Measurements from ENCODE around the gene ACOT12. TPM values are rescaled to one million over a fixed set of nuclear protein-coding genes. Genes with fewer than 3 reads are reported as not detected.

Gene ACOT12
- total and polyA plus RNA-seq, 7 donors: not detected

DNA sequence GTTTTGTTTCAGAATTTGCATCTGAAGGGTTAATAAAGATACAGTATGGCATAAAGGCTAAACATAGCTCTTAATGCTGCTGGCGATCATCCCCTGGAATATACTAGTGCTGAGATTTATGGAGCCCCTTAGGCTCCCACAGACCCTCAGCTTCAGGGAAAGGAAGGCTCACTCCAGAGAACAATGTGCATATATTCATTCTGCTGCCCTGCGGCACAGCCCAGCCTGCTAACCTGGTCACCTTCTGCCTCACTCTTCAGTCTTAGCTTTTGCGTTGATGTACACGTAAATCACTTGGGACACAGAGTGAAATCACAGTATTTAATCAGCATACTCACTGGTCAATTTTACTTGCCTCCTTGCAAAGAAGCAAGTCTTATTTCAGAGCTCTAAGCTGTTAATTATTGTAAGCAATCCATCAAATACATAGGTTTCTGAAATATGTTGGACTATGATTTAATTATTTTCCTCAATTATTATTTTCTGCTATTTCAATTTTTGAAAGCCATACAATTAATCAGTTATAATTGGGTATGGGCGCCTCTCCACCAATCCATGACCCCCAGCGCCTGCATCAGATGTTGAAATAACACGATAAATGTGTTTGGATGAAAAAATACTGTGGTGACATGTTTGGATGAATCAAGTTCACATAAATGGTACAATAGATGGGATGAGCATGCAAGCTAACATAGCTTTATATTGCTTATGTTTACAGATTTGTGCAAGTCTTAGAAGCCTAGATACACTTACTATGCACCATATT lies 11.4 kb upstream of the ACOT12 start:
- 76 to 82% (median 77%) methylated on average over 7 of the region's 7 CpGs for WGBS, 3 donors
- Histone ChIP-seq H3K36me3 (ENCODE audit: insufficient read depth in 1 of 2, low read depth in 1 of 2) (no peaks in the 10 kb centered on the region), H3K27me3 (ENCODE audit: insufficient read depth in 3 of 3, low read length in 2 of 3) (no peaks in the 10 kb centered on the region), H3K9me3 (no peaks in the 10 kb centered on the region), H3K4me1 (no peaks in the 10 kb centered on the region), H3K27ac (no peak overlapping the region), H3K4me3 (no peak overlapping the region)
- ATAC-seq (no peak), DNase-seq (no peak)
- TF ChIP-seq, protein P1, sequence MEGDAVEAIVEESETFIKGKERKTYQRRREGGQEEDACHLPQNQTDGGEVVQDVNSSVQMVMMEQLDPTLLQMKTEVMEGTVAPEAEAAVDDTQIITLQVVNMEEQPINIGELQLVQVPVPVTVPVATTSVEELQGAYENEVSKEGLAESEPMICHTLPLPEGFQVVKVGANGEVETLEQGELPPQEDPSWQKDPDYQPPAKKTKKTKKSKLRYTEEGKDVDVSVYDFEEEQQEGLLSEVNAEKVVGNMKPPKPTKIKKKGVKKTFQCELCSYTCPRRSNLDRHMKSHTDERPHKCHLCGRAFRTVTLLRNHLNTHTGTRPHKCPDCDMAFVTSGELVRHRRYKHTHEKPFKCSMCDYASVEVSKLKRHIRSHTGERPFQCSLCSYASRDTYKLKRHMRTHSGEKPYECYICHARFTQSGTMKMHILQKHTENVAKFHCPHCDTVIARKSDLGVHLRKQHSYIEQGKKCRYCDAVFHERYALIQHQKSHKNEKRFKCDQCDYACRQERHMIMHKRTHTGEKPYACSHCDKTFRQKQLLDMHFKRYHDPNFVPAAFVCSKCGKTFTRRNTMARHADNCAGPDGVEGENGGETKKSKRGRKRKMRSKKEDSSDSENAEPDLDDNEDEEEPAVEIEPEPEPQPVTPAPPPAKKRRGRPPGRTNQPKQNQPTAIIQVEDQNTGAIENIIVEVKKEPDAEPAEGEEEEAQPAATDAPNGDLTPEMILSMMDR (IDR thresholded peaks at IDR 0.05): no peak
- intact Hi-C loops (cut with DNase I): no loop called here

DNA sequence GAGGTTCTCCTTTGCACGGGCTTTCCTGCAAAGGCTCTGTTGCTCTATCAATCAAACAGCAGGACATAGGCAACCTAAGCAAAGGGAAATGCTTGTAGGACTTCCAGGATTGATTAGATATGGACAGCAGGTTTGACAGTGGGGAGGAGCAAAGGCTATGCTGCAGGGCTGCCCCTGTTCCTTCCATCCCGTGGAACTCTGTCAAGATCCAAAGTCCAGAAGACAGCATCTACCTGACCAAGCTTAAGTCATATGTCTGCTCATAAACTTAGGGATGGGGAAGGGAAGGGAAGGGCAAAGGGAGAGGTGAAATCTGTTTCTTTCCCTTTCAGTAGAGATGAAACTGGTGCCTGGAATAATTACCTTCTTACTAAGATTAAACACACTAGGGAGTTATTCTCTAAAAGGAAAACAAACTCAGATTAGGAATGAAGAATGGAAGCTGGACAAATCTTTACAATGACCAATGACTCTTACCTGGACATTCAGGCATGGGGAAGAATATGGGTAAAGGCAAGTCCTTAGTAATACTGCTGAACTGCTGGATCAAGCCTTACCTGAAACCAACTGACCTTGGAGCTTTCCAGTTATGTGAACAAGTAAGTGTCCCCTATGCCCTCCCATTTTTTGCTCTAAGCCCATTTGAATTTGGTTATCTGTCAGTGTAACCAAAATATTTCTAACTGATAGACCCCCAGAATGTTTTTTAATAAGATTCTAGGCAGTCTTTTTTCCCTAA lies 8.4 kb upstream of the ACOT12 start:
- Histone ChIP-seq H3K9me3 (no peaks in the 10 kb centered on the region), H3K27ac (no peak overlapping the region), H3K4me3 (no peak overlapping the region), H3K27me3 (ENCODE audit: insufficient read depth in 3 of 3, low read length in 2 of 3) (peaks cover 0 to 6% (median 0%) of the 10 kb centered on the region in 3 donors), H3K36me3 (ENCODE audit: insufficient read depth in 1 of 2, low read depth in 1 of 2) (no peaks in the 10 kb centered on the region), H3K4me1 (no peaks in the 10 kb centered on the region)
- TF ChIP-seq, protein P1 (IDR thresholded peaks at IDR 0.05): no peak
- intact Hi-C loops (cut with DNase I): no loop called here
- ATAC-seq (no peak), DNase-seq (no peak)
- 29 to 49% (median 34%) methylated on average over 2 of the region's 2 CpGs for WGBS, 3 donors

DNA sequence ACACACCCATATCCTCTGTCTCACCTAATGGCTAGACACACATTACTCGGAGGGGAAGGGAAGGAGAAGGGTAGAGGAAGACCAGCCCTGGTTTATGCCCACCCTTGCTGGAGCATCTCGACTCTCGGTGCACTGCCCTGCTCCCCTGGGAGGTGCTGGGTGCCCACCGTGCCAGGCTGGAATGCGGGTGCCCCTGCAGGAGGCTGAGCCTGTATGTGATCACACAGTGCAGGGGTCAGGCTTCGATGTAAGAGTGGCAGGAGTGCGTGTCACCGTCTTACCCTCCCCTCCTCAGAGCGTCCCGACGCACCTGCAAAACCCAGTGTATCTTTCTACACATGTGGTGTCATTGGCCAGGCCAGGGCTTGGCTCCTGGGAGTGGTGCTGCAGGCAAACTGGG lies 7.3 kb upstream of the ACOT12 start:
- no peaks in the 10 kb centered on the region for H3K36me3 ChIP-seq (ENCODE audit: insufficient read depth in 1 of 2, low read depth in 1 of 2)
- no peak for DNase-seq
- ATAC-seq: peak in 2 of 4 donors; percentile 30 to 35
- H3K27me3 ChIP-seq (ENCODE audit: insufficient read depth in 3 of 3, low read length in 2 of 3): peaks cover 0 to 6% (median 0%) of the 10 kb centered on the region in 3 donors
- no peak overlapping the region for H3K4me3 ChIP-seq
- TF ChIP-seq, protein P1 (IDR thresholded peaks at IDR 0.05): no peak
- WGBS, 3 donors: 75 to 80% (median 78%) methylated on average over 11 of the region's 11 CpGs
- no peak overlapping the region for H3K27ac ChIP-seq
- intact Hi-C loops (cut with DNase I): no loop called here
- no peaks in the 10 kb centered on the region for H3K4me1 ChIP-seq
- H3K9me3 ChIP-seq: no peaks in the 10 kb centered on the region

DNA sequence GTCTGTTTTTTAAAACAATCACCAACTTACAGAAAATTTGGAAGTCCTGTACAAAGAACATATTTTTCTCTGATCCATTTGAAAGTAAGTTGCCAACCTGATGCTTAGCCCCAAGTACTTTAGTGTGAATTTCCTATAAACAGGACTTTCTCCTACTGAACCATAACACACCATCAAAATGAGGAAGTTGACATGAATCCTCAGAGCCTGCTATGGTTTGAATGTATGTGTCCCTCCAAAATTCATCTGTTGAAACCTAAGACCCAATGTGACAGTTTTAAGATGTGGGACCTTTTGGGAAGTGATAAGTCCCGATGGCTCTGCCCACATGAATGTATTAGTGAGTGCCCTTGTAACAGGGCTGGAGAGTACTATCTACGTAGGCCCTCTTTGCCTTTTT lies 6.4 kb upstream of the ACOT12 start:
- TF ChIP-seq, protein P1 (IDR thresholded peaks at IDR 0.05): no peak
- 42 to 63% (median 55%) methylated on average over 2 of the region's 2 CpGs for WGBS, 3 donors
- no peaks in the 10 kb centered on the region for H3K4me1 ChIP-seq
- no peak overlapping the region for H3K4me3 ChIP-seq
- H3K27me3 ChIP-seq (ENCODE audit: insufficient read depth in 3 of 3, low read length in 2 of 3): peaks cover 0 to 12% (median 0%) of the 10 kb centered on the region in 3 donors
- no peaks in the 10 kb centered on the region for H3K9me3 ChIP-seq
- no peaks in the 10 kb centered on the region for H3K36me3 ChIP-seq (ENCODE audit: insufficient read depth in 1 of 2, low read depth in 1 of 2)
- no peak overlapping the region for H3K27ac ChIP-seq
- intact Hi-C loops (cut with DNase I): no loop called here
- DNase-seq: no peak
- no peak for ATAC-seq

Data from psoas muscle (tissue), 8 donors.